Neuronal stem cell (in vitro differentiated cells): ENCODE measurements around the gene PARP1.

Experiments used
- DNase-seq: peaks from one replicate; pipeline ENCODE4 v3.0.0-alpha.2; 2013; ENCODE audit warnings: low spot score
- H2AFZ ChIP-seq: one replicate; pipeline ENCODE4 v1.6.1; 2013; ENCODE audit warnings: mild to moderate bottlenecking, low read length, inconsistent platforms
- H2AK5ac ChIP-seq: 2 replicates; pipeline ENCODE4 v1.6.1; 2013; ENCODE audit warnings: low read depth, mild to moderate bottlenecking, inconsistent platforms, low read length, moderate library complexity, mixed read lengths
- H2BK120ac ChIP-seq: 2 replicates; pipeline ENCODE4 v1.6.1; 2013; ENCODE audit warnings: low read depth, mild to moderate bottlenecking, inconsistent platforms, low read length, moderate library complexity, mixed read lengths
- H2BK12ac ChIP-seq: one replicate; pipeline ENCODE4 v1.6.1; 2013; ENCODE audit warnings: low read length, inconsistent platforms
- H2BK15ac ChIP-seq: 2 replicates; pipeline ENCODE4 v1.6.1; 2013; ENCODE audit warnings: mild to moderate bottlenecking, low read length, inconsistent platforms, mixed read lengths
- H2BK5ac ChIP-seq: one replicate; pipeline ENCODE4 v1.6.1; 2013; ENCODE audit warnings: inconsistent platforms, mild to moderate bottlenecking, low read length, moderate library complexity
- H3K14ac ChIP-seq: one replicate; pipeline ENCODE4 v1.6.1; 2013; ENCODE audit warnings: low read length, inconsistent platforms
- H3K18ac ChIP-seq: 2 replicates; pipeline ENCODE4 v1.6.1; 2013; ENCODE audit warnings: low read length, inconsistent platforms
- H3K23ac ChIP-seq: 2 replicates; pipeline ENCODE4 v1.6.1; 2013; ENCODE audit warnings: low read depth, mild to moderate bottlenecking, mixed read lengths, low read length, inconsistent platforms; ENCODE audit not compliant: poor library complexity
- H3K27ac ChIP-seq: replicated peaks from 3 replicates; pipeline ENCODE4 v1.5.1; 2013; ENCODE audit warnings: low read length, inconsistent platforms
- H3K27me3 ChIP-seq, 3 experiments: 2 replicates each; pipeline ENCODE4 v1.6.1; 2013; ENCODE audit warnings: low read length in 3 of 3, mild to moderate bottlenecking in 2 of 3, inconsistent platforms in 1 of 3, low read depth in 1 of 3, mixed read lengths in 1 of 3, moderate library complexity in 1 of 3; ENCODE audit not compliant: control insufficient read depth in 3 of 3, insufficient read depth in 3 of 3
- H3K36me3 ChIP-seq, 2 donors: replicated peaks in 1 of 2; 2 replicates each; pipeline ENCODE4 v1.6.1; 2013; ENCODE audit warnings: low read length in 2 of 2; ENCODE audit not compliant: control insufficient read depth in 2 of 2, insufficient read depth in 2 of 2
- H3K4ac ChIP-seq: 2 replicates; pipeline ENCODE4 v1.6.1; 2013; ENCODE audit warnings: inconsistent platforms, mild to moderate bottlenecking, low read length, moderate library complexity
- H3K4me1 ChIP-seq, 2 donors: 1 replicate in 1 of 2; 2 replicates in 1 of 2; pipeline ENCODE4 v1.6.1; 2013; ENCODE audit warnings: low read length in 2 of 2, low read depth in 1 of 2; ENCODE audit not compliant: control insufficient read depth in 2 of 2, insufficient read depth in 1 of 2
- H3K4me2 ChIP-seq: one replicate; pipeline ENCODE4 v1.6.1; 2013; ENCODE audit warnings: mild to moderate bottlenecking, low read length, inconsistent platforms; ENCODE audit not compliant: insufficient read depth, poor library complexity, severe bottlenecking
- H3K4me3 ChIP-seq, 2 donors: 2 replicates each; pipeline ENCODE4 v1.5.1; 2013; ENCODE audit warnings: low read length in 2 of 2, mild to moderate bottlenecking in 2 of 2, inconsistent platforms in 1 of 2, moderate library complexity in 1 of 2
- H3K79me1 ChIP-seq: one replicate; pipeline ENCODE4 v1.6.1; 2013; ENCODE audit warnings: low read depth, mild to moderate bottlenecking, inconsistent platforms, low read length, moderate library complexity
- H3K9ac ChIP-seq: one replicate; pipeline ENCODE4 v1.6.1; 2013; ENCODE audit warnings: mild to moderate bottlenecking, low read depth, low read length, inconsistent platforms; ENCODE audit not compliant: poor library complexity
- H3K9me3 ChIP-seq, 2 donors: replicated peaks in 1 of 2; 2 replicates each; pipeline versions ENCODE3 to v1.6.1; 2013; ENCODE audit warnings: low read length in 2 of 2, mild to moderate bottlenecking in 2 of 2, inconsistent platforms in 1 of 2, low read depth in 1 of 2, mixed read lengths in 1 of 2, moderate library complexity in 1 of 2; ENCODE audit not compliant: control insufficient read depth in 2 of 2, insufficient read depth in 1 of 2
- H4K8ac ChIP-seq: one replicate; pipeline ENCODE4 v1.6.1; 2013; ENCODE audit warnings: low read depth, mild to moderate bottlenecking, inconsistent platforms, low read length, moderate library complexity
- H4K91ac ChIP-seq: one replicate; pipeline ENCODE4 v1.6.1; 2013; ENCODE audit warnings: low read length, low read depth, mild to moderate bottlenecking, inconsistent platforms; ENCODE audit not compliant: poor library complexity
- WGBS, 2 donors: extraction: QIAGEN DNeasy Blood & Tissue Kit; methylation state at CpG; one replicate each; pipeline ENCODE4 v1.1.7; 2013; ENCODE audit warnings: missing lambda C conversion rate in 2 of 2, mixed read lengths in 1 of 2; ENCODE audit not compliant: insufficient read length in 2 of 2, insufficient replicate concordance in 1 of 2; ENCODE audit errors: extremely low coverage in 2 of 2; 5-methylcytosine and 5-hydroxymethylcytosine counted together

PARP1 gene

GRCh38 chr1:226325178-226325577 lies 82.7 kb downstream of the PARP1 start:
- no peak overlapping the region for H3K9ac ChIP-seq
- no peaks in the 10 kb centered on the region for H3K27me3 ChIP-seq
- WGBS, 2 donors, result no CpG with 5 or more reads among the region's 1 CpG
- H3K79me1 ChIP-seq, result no peaks in the 10 kb centered on the region
- DNase-seq, result no peak
- no peak overlapping the region for H3K27ac ChIP-seq
- no peaks in the 10 kb centered on the region for H3K9me3 ChIP-seq
- no peak overlapping the region for H3K4me3 ChIP-seq
- no peak overlapping the region for H3K4me2 ChIP-seq
- H3K18ac ChIP-seq, result no peak overlapping the region
- no peak overlapping the region for H3K23ac ChIP-seq
- H3K4ac ChIP-seq, result no peak overlapping the region
- H2AFZ ChIP-seq, result no peak overlapping the region
- H2BK5ac ChIP-seq, result no peak overlapping the region
- no peak overlapping the region for H2BK15ac ChIP-seq
- no peak overlapping the region for H2AK5ac ChIP-seq
- no peak overlapping the region for H4K8ac ChIP-seq
- no peak overlapping the region for H3K14ac ChIP-seq
- no peak overlapping the region for H2BK12ac ChIP-seq
- H4K91ac ChIP-seq, result no peak overlapping the region
- peaks cover 0 to 4% of the 10 kb centered on the region in 2 donors for H3K4me1 ChIP-seq
- no peaks in the 10 kb centered on the region for H3K36me3 ChIP-seq
- H2BK120ac ChIP-seq, result no peak overlapping the region

GRCh38 chr1:226324479-226324878 lies 83.4 kb downstream of the PARP1 start:
- peaks cover 0 to 4% of the 10 kb centered on the region in 2 donors for H3K4me1 ChIP-seq
- no peak overlapping the region for H2AFZ ChIP-seq
- H2AK5ac ChIP-seq, result no peak overlapping the region
- no peak overlapping the region for H3K27ac ChIP-seq
- no peaks in the 10 kb centered on the region for H3K79me1 ChIP-seq
- H3K9ac ChIP-seq, result no peak overlapping the region
- H2BK15ac ChIP-seq, result no peak overlapping the region
- H3K4me3 ChIP-seq, result no peak overlapping the region
- no peak for DNase-seq
- no peak overlapping the region for H4K8ac ChIP-seq
- H2BK12ac ChIP-seq, result no peak overlapping the region
- no peak overlapping the region for H3K18ac ChIP-seq
- H2BK5ac ChIP-seq, result no peak overlapping the region
- H3K4ac ChIP-seq, result no peak overlapping the region
- H4K91ac ChIP-seq, result no peak overlapping the region
- no peaks in the 10 kb centered on the region for H3K9me3 ChIP-seq
- no peaks in the 10 kb centered on the region for H3K36me3 ChIP-seq
- H3K23ac ChIP-seq, result no peak overlapping the region
- H3K14ac ChIP-seq, result no peak overlapping the region
- no peak overlapping the region for H3K4me2 ChIP-seq
- no peak overlapping the region for H2BK120ac ChIP-seq
- no peaks in the 10 kb centered on the region for H3K27me3 ChIP-seq

- H3K79me1 ChIP-seq, result no peaks in the 10 kb centered on the region
- H3K4me2 ChIP-seq, result no peak overlapping the region
- H3K27ac ChIP-seq, result no peak overlapping the region
- H3K23ac ChIP-seq, result no peak overlapping the region
- no peak overlapping the region for H2AFZ ChIP-seq
- H3K4me1 ChIP-seq, result peaks cover 0 to 4% of the 10 kb centered on the region in 2 donors
- H3K27me3 ChIP-seq, result no peaks in the 10 kb centered on the region
- H2BK5ac ChIP-seq, result no peak overlapping the region
- H3K18ac ChIP-seq, result no peak overlapping the region
- no peak for DNase-seq
- H2BK15ac ChIP-seq, result no peak overlapping the region
- H2AK5ac ChIP-seq, result no peak overlapping the region
- H3K9me3 ChIP-seq, result no peaks in the 10 kb centered on the region
- no peak overlapping the region for H3K9ac ChIP-seq
- H3K4ac ChIP-seq, result no peak overlapping the region
- H3K4me3 ChIP-seq, result no peak overlapping the region
- no CpG with 5 or more reads among the region's 3 CpGs for WGBS, 2 donors
- no peak overlapping the region for H2BK12ac ChIP-seq
- H4K91ac ChIP-seq, result no peak overlapping the region
- H3K36me3 ChIP-seq, result no peaks in the 10 kb centered on the region
- H4K8ac ChIP-seq, result no peak overlapping the region
- no peak overlapping the region for H3K14ac ChIP-seq
- no peak overlapping the region for H2BK120ac ChIP-seq
Observed at GRCh38 chr1:226322986-226323385, 84.9 kb downstream of the PARP1 start.

GRCh38 chr1:226320930-226321329 lies 87.0 kb downstream of the PARP1 start:
- no peak overlapping the region for H2BK12ac ChIP-seq
- no peaks in the 10 kb centered on the region for H3K27me3 ChIP-seq

More at GRCh38 chr1:226320930-226321329, 87.0 kb downstream of the PARP1 start:
- no peak for DNase-seq
- no peak overlapping the region for H3K4me2 ChIP-seq
- H2BK120ac ChIP-seq, result no peak overlapping the region
- H3K36me3 ChIP-seq, result no peaks in the 10 kb centered on the region
- H3K9me3 ChIP-seq, result no peaks in the 10 kb centered on the region
- no peak overlapping the region for H2BK5ac ChIP-seq
- no peak overlapping the region for H3K23ac ChIP-seq
- H3K4me3 ChIP-seq, result no peak overlapping the region
- no peaks in the 10 kb centered on the region for H3K79me1 ChIP-seq
- H2AFZ ChIP-seq, result no peak overlapping the region
- H3K14ac ChIP-seq, result no peak overlapping the region
- H2BK15ac ChIP-seq, result no peak overlapping the region
- H3K18ac ChIP-seq, result no peak overlapping the region
- no peak overlapping the region for H3K27ac ChIP-seq
- WGBS, 2 donors, result no CpG with 5 or more reads among the region's 10 CpGs
- no peak overlapping the region for H4K91ac ChIP-seq
- no peak overlapping the region for H3K9ac ChIP-seq
- no peak overlapping the region for H2AK5ac ChIP-seq
- no peak overlapping the region for H4K8ac ChIP-seq
- no peak overlapping the region for H3K4ac ChIP-seq
- no peaks in the 10 kb centered on the region for H3K4me1 ChIP-seq
